IPS DF 6.9 (cell line): Measurements from ENCODE around the gene BAIAP3.

ENCODE experiments used
- DNase-seq: peaks from one replicate; pipeline ENCODE4 v3.0.0-alpha.2; 2013; ENCODE audit warnings: low read depth, low spot score
- H3K27ac ChIP-seq: one replicate; pipeline ENCODE4 v1.5.1; 2013; ENCODE audit warnings: low read length, control low read depth
- H3K27me3 ChIP-seq: 2 replicates; pipeline ENCODE4 v1.6.1; 2013; ENCODE audit warnings: mild to moderate bottlenecking, low read length; ENCODE audit not compliant: control insufficient read depth, insufficient read depth
- H3K36me3 ChIP-seq: 2 replicates; pipeline ENCODE4 v1.6.1; 2013; ENCODE audit warnings: low read length; ENCODE audit not compliant: control insufficient read depth, insufficient read depth
- H3K4me1 ChIP-seq: 2 replicates; pipeline ENCODE4 v1.6.1; 2013; ENCODE audit warnings: low read length; ENCODE audit not compliant: control insufficient read depth, insufficient read depth
- H3K4me3 ChIP-seq: 2 replicates; pipeline ENCODE4 v1.5.1; 2013; ENCODE audit warnings: mild to moderate bottlenecking, low read length
- H3K9me3 ChIP-seq: 2 replicates; pipeline ENCODE4 v1.6.1; 2013; ENCODE audit warnings: low read length, inconsistent platforms; ENCODE audit not compliant: control insufficient read depth, insufficient read depth
- WGBS: extraction: QIAGEN DNeasy Blood & Tissue Kit; methylation state at CpG from one replicate; pipeline ENCODE4 v1.1.7; 2013; ENCODE audit warnings: mixed read lengths, missing lambda C conversion rate; ENCODE audit not compliant: insufficient read length, insufficient coverage; 5-methylcytosine and 5-hydroxymethylcytosine counted together

BAIAP3 gene

DNA sequence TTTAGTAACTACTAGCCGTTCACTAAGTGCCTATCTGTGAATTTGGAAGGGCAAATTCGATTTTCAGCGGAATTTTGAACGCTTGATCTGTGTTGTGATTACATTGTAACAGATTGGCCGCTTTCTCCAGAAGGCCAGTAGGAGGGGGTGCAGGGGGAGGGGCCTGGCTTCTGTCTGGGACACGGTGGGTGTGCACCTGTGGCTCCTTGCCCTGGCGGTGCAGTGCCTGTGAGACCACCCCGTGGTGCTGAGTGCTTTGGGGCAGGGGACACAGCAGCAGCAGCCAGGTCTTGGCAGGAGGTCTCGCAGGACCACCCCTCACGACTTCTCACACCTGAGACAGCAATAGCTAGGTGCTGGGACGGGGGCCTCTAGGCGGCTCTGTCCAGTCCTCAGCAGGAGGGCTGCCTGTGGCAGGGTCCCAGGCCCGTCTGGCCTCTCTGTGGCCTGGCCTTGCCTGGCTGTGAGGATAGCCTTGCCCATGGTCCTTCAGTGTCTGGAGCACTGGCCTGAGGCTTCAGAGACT lies 22.2 kb upstream of the BAIAP3 start:
- Histone ChIP-seq H3K27ac (no peak overlapping the region), H3K27me3 (no peaks in the 10 kb centered on the region)

DNA sequence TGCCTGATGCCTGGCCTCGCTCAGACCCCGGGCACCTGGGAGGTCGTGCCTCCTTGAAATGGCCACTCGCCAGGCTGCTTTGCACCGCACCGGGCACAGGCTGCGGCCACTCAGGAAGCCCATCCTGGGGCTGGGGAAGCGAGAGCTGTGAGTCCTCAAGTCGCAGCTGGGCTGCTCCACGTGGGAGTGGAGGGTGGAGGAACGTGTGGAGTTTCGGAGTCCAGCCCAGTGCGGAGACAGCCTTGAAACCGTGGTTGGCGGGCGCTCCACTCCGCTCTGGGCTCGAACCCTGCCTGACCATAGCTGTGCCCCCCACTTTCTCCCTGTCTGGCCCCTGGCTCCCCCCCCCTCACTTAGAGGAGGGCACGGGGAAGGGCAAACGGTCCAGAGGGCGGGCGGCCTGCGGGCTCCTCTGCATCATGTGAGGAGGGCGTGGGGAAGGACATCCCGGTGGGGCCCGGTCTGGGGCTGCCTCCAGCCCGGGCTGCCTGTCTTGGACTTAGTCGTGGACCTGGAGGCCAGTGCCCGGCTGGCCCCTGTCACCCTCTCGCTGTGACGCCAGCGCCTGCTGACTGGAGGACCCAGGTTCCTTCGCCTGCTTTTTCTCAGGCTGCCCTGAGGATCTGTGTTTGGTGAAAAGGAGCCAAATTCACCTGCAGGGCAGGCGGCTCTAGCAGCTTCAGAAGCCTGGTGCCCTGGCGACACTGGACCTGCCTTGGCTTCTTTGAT lies 21.5 kb upstream of the BAIAP3 start:
- no peak overlapping the region for H3K4me3 ChIP-seq
- peaks cover 35% of the 10 kb centered on the region for H3K36me3 ChIP-seq
- peaks cover 4% of the 10 kb centered on the region; the same call in 1 of the 2 replicates for H3K4me1 ChIP-seq
- WGBS = no CpG with 5 or more reads among the region's 35 CpGs
- H3K27me3 ChIP-seq = no peaks in the 10 kb centered on the region
- H3K27ac ChIP-seq = no peak overlapping the region
- H3K9me3 ChIP-seq = no peaks in the 10 kb centered on the region
- DNase-seq = no peak

More for the DNA sequence above, 22.2 kb upstream of the BAIAP3 start:
- Histone ChIP-seq H3K9me3 (no peaks in the 10 kb centered on the region), H3K4me3 (peak overlapping the region; percentile 94; the same call in 1 of the 2 replicates), H3K36me3 (peaks cover 33% of the 10 kb centered on the region), H3K4me1 (peaks cover 4% of the 10 kb centered on the region; the same call in 1 of the 2 replicates)
- DNase-seq = no peak
- WGBS = no CpG with 5 or more reads among the region's 13 CpGs

DNA sequence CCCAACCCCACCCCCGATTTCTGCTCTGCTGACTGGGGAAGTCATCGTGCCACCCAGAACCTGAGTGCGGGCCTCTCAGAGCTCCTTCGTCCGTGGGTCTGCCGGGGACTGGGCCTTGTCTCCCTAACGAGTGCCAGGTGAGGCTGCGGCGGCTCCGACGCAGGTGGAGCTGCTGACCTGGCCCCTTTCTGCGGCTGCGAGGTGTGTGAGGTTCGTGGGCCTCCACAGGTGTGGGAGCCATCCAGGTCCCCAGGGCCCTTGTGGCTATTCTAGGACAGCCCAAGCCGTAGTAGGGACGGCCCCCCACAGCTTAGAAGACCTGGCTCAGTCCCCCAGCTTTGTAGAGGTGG lies 21.0 kb upstream of the BAIAP3 start:
- Histone ChIP-seq H3K9me3 (no peaks in the 10 kb centered on the region), H3K4me1 (peaks cover 4% of the 10 kb centered on the region; the same call in 1 of the 2 replicates), H3K27ac (no peak overlapping the region), H3K36me3 (peaks cover 39% of the 10 kb centered on the region), H3K4me3 (no peak overlapping the region), H3K27me3 (no peaks in the 10 kb centered on the region)
- WGBS = no CpG with 5 or more reads among the region's 16 CpGs
- DNase-seq = no peak

DNA sequence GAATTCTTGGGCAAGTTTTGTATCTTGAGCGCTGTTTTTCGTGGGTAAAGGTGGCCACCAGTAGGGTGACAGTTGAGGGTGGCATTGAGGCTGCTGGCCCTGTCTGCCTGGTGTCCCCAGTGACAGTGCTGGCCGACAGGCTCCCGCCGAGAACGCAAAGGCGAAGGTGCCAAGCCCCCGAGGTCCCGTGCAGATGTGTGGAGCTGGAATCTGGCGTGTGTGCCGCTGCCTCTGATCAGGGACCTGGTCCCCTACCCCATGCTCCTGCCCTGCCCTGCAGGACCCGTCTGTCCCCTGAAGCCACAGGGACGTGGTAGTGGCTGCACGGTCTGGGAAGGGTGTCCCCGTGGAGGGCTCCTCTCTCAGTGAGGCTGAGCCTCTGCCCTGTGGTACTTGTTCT lies 20.5 kb upstream of the BAIAP3 start:
- no peak overlapping the region for H3K4me3 ChIP-seq
- no CpG with 5 or more reads among the region's 15 CpGs for WGBS
- H3K9me3 ChIP-seq = no peaks in the 10 kb centered on the region
- no peaks in the 10 kb centered on the region for H3K27me3 ChIP-seq
- H3K27ac ChIP-seq = no peak overlapping the region
- H3K36me3 ChIP-seq = peaks cover 43% of the 10 kb centered on the region
- H3K4me1 ChIP-seq = peaks cover 4% of the 10 kb centered on the region; the same call in 1 of the 2 replicates
- no peak for DNase-seq

DNA sequence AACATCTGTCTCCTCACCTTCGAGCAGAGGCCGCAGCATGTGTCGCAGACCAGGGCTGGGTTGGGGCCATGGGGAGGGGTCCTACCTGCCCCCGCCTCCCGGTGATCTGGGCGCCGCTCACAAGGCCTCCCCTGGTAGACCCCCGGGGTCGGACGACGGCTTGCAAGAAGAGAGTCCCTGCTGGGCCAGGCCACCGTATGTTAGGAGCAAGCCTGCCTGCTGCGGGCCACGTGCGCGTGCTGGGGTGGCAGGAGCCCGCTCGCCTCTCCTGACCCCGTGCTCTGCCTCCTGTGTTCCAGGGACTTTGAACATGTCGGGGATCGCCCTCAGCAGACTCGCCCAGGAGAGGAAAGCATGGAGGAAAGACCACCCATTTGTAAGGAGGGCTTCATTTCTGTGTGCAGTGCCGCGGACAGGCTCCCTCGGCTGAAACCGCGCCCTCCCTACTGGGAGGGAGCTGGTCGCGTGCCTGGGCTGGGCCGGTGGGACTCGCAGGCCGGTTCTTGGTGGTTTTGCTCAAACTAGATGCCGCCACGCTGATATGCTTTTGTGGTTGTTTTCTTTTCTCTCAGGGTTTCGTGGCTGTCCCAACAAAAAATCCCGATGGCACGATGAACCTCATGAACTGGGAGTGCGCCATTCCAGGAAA lies 19.6 kb upstream of the BAIAP3 start:
- Histone ChIP-seq H3K4me1 (peaks cover 4% of the 10 kb centered on the region; the same call in 1 of the 2 replicates), H3K27me3 (no peaks in the 10 kb centered on the region), H3K27ac (no peak overlapping the region), H3K4me3 (no peak overlapping the region), H3K36me3 (peaks cover 51% of the 10 kb centered on the region), H3K9me3 (no peaks in the 10 kb centered on the region)
- DNase-seq = no peak
- no CpG with 5 or more reads among the region's 38 CpGs for WGBS

DNA sequence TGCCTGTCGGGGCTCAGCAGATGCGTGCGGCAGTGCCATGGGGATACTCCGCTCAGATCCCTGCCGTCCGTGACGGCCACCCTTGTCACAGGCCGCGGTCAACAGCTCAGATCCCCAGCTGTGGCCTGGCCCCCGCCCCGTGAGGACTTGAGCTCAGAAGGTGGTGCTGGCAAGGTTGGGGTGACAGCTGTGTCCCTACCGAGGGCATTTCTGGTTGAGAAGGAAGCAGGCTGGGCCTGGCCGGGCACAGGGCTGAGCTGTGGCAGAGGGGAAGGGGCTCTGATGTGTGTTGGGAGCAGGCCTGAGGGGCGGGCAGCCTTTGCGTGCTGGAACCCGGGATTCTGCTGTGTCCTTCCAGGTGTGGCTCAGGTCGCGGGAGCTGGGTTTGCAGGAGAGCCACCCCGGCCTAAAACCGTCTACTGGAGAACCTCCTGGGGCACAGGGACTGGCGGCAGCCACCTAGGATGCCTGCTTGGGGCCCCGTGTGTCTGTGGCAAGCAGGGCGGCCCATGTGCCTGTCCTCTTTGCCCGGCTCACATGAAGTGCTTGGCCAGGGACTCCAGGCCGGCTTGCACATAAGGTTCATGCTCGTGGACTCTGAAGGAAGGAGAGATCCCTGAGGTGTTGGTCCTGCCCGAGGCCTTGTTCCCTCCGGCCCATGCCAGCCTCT lies 18.9 kb upstream of the BAIAP3 start:
- Histone ChIP-seq H3K36me3 (peaks cover 57% of the 10 kb centered on the region), H3K4me1 (peaks cover 4% of the 10 kb centered on the region; the same call in 1 of the 2 replicates), H3K4me3 (no peak overlapping the region), H3K9me3 (no peaks in the 10 kb centered on the region), H3K27ac (no peak overlapping the region), H3K27me3 (no peaks in the 10 kb centered on the region)
- WGBS = no CpG with 5 or more reads among the region's 28 CpGs
- DNase-seq = no peak

DNA sequence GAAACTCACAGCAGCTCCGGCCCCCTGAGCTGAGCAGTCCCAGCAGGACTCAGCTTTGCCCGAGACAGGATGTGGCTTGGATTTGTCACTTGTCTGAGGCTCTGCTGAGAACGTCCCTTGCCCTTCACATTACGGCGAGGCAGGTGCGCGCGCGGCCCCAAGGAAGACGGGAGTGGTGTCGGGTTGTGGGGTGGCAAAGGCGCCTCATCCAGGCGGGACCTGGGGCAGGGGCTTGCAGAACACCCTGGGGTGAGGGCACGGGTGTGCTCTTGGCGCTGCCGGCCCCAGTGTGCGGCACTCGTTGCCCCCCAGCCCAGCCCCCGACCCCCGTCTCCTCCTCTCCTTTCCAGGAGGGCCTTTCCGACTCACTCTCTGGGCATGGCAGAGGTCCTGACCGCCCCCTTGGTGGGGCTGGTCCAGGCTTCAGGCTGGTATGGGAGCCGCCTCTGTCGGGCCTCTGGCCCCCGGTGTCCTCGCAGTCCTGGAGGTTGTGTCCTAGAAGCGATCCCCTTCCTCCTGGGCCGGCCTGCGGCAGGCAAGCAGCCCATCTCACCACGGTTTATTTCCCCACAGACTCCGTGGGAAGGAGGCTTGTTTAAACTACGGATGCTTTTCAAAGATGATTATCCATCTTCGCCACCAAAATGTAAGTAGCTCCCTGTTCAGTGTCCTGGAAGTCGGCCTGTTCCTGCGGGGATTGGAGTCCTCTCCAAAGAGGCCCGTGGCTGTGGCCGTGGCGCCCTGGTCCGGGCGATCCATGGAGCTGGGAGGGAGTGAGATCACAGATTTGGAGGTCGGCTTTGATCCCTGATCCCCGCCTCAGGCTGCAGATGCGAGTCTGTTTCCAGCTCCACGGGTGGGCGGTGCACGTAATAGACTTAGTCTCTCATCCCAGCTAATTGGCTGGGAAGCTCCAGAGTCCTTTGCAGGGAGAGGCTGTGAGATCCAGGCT lies 18.1 kb upstream of the BAIAP3 start:
- DNase-seq = no peak
- H3K4me3 ChIP-seq = no peak overlapping the region
- no CpG with 5 or more reads among the region's 46 CpGs for WGBS
- no peak overlapping the region for H3K27ac ChIP-seq
- H3K36me3 ChIP-seq = peaks cover 66% of the 10 kb centered on the region
- H3K9me3 ChIP-seq = no peaks in the 10 kb centered on the region
- H3K27me3 ChIP-seq = no peaks in the 10 kb centered on the region
- H3K4me1 ChIP-seq = peaks cover 4% of the 10 kb centered on the region; the same call in 1 of the 2 replicates

DNA sequence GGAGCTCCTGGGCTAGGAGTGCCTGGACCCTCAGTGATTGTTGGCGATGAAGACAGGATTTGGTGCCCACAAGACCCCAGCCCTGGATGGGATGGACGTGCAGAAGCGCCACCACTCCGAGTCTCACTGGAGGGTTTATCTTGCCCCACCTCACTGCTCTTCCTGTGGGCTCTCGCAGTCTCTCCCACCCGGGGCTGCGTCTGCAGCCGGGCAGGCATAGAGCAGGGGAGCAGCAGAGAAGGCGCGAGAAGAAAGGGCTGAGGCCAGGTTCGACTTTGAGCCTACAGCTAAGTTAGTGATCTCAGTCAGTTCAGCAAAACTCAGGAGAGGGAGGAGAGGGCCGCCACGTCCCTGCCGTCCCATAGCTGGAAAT lies 17.4 kb upstream of the BAIAP3 start:
- no peak overlapping the region for H3K27ac ChIP-seq
- no peaks in the 10 kb centered on the region for H3K9me3 ChIP-seq
- peaks cover 72% of the 10 kb centered on the region for H3K36me3 ChIP-seq
- no peak overlapping the region for H3K4me3 ChIP-seq
- no CpG with 5 or more reads among the region's 14 CpGs for WGBS
- peaks cover 3% of the 10 kb centered on the region; the same call in 1 of the 2 replicates for H3K4me1 ChIP-seq
- H3K27me3 ChIP-seq = no peaks in the 10 kb centered on the region
- DNase-seq = no peak

DNA sequence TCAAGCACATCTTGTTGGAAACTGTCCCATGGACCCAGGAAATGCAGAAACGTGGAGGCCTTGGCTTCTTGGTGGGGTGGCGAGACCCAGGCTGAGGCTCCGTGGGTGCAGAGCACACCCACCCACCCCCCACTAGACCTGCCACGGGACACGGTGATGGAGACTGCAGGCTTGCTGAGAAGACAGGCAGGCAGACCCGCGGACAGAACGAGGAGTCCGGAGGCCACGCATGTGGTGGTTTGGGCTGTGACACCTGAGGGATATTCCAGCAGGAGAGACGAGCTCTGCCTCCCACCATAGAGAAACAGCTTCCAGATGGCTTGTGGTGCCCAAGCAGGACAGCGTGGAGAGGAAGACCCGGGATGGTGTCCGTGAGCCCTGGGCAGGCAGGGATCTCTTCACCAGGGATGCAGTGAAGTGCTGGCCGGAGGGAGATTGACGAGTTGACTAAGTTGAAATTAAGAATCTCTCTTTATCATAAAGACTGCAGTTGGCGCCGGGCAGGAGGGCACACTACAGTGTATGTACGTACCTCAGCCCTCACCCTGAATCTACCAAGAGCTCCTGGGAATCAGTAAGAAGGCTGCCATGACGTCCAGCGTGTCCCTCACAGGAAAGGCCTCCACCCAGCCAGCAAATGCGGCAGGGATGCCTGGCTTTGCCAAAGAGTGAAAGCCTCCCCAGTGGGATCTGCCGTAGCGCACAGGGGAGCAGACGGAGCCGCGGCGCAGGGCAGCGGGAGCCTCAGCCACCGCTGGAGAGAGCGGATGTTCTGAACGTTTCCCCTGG lies 15.8 kb upstream of the BAIAP3 start:
- no peaks in the 10 kb centered on the region for H3K9me3 ChIP-seq
- H3K4me1 ChIP-seq = no peaks in the 10 kb centered on the region
- no peak overlapping the region for H3K27ac ChIP-seq
- no peaks in the 10 kb centered on the region for H3K27me3 ChIP-seq
- H3K36me3 ChIP-seq = peaks cover 74% of the 10 kb centered on the region
- whole genome bisulfite sequencing = no CpG with 5 or more reads among the region's 32 CpGs
- no peak overlapping the region for H3K4me3 ChIP-seq
- DNase-seq = no peak
